Osteoblast (primary cell): ENCODE data around the gene ADARB1. TPM values are rescaled to one million over a fixed set of nuclear protein-coding genes. Genes with fewer than 3 reads are reported as not detected.

ENCODE experiments used
- DNase-seq: peaks from one replicate; pipeline ENCODE4 v3.0.0; 2011; ENCODE audit warnings: low spot score, mixed read lengths; ENCODE audit not compliant: insufficient read length; ENCODE audit errors: missing footprints
- H2AFZ ChIP-seq: 2 replicates; pipeline ENCODE4 v1.6.0; 2011; ENCODE audit warnings: mild to moderate bottlenecking, low read length
- H3K27ac ChIP-seq: 2 replicates; pipeline ENCODE4 v1.5.1; 2011; ENCODE audit warnings: mild to moderate bottlenecking, low read depth, low read length, moderate library complexity
- H3K27me3 ChIP-seq: 2 replicates; pipeline ENCODE4 v1.6.0; 2012; ENCODE audit warnings: mild to moderate bottlenecking, control low read depth, inconsistent platforms, low read length, moderate library complexity; ENCODE audit not compliant: insufficient read depth
- H3K36me3 ChIP-seq: 2 replicates; pipeline ENCODE4 v1.5.1; 2011; ENCODE audit warnings: mild to moderate bottlenecking, low read length, control low read depth, moderate library complexity; ENCODE audit not compliant: insufficient read depth
- H3K4me1 ChIP-seq: 2 replicates; pipeline ENCODE4 v1.5.1; 2011; ENCODE audit warnings: mild to moderate bottlenecking, low read length, control low read depth, moderate library complexity; ENCODE audit not compliant: insufficient read depth
- H3K4me2 ChIP-seq: 2 replicates; pipeline ENCODE4 v1.6.0; 2011; ENCODE audit warnings: mild to moderate bottlenecking, low read length; ENCODE audit not compliant: insufficient read depth
- H3K4me3 ChIP-seq: fragments of 200-600 bp; sonication (generic); 3 replicates; pipeline ENCODE4 v1.5.1; 2012; ENCODE audit warnings: mild to moderate bottlenecking, low read length, inconsistent platforms; ENCODE audit not compliant: insufficient read depth
- H3K79me2 ChIP-seq: 2 replicates; pipeline ENCODE4 v1.6.0; 2012; ENCODE audit warnings: mild to moderate bottlenecking, low read length, control low read depth, inconsistent platforms; ENCODE audit not compliant: insufficient read depth
- H3K9me3 ChIP-seq: 2 replicates; pipeline ENCODE4 v1.5.1; 2011; ENCODE audit warnings: low read depth, low read length, control low read depth
- H4K20me1 ChIP-seq: 2 replicates; pipeline ENCODE4 v1.6.0; 2012; ENCODE audit warnings: mild to moderate bottlenecking, low read length, control low read depth; ENCODE audit not compliant: insufficient read depth
- CTCF ChIP-seq: IDR thresholded peaks from 2 replicates; pipeline ENCODE4 v1.5.1; 2011; ENCODE audit warnings: mild to moderate bottlenecking, low read depth, low read length, moderate library complexity; ENCODE audit errors: extremely low read depth
- total RNA-seq: library from RNA; depleted of rRNA; stranded (reverse); fragments of >200 nt; gene quantifications from 2 replicates; pipeline ENCODE4 v1.2.3, GENCODE V29; 2012

Gene ADARB1
- total RNA-seq, 1 donor = 19.5 TPM

GRCh38 chr21:45243603-45244002, 169.2 kb downstream of the ADARB1 start:
- Histone ChIP-seq H3K4me3 (no peak overlapping the region), H3K27ac (no peak overlapping the region), H3K4me1 (peaks cover 3% of the 10 kb centered on the region), H3K27me3 (peaks cover 27% of the 10 kb centered on the region), H3K36me3 (no peaks in the 10 kb centered on the region), H4K20me1 (no peaks in the 10 kb centered on the region), H2AFZ (no peak overlapping the region), H3K79me2 (no peaks in the 10 kb centered on the region), H3K9me3 (peaks cover 6% of the 10 kb centered on the region), H3K4me2 (no peak overlapping the region)
- DNase-seq = no peak
- no peak for TF ChIP-seq CTCF

- H3K79me2 ChIP-seq = no peaks in the 10 kb centered on the region
- peaks cover 6% of the 10 kb centered on the region for H3K9me3 ChIP-seq
- no peak for TF ChIP-seq CTCF
- H3K36me3 ChIP-seq = no peaks in the 10 kb centered on the region
- H3K4me1 ChIP-seq = peaks cover 10% of the 10 kb centered on the region
- no peaks in the 10 kb centered on the region for H4K20me1 ChIP-seq
- H3K4me2 ChIP-seq = no peak overlapping the region
- H3K4me3 ChIP-seq = no peak overlapping the region
- peaks cover 28% of the 10 kb centered on the region for H3K27me3 ChIP-seq
- DNase-seq = peak; percentile 38
- H2AFZ ChIP-seq = no peak overlapping the region
- H3K27ac ChIP-seq = no peak overlapping the region
Observed at GRCh38 chr21:45244799-45245340, 170.5 kb downstream of the ADARB1 start.

- no peak for TF ChIP-seq CTCF
- Histone ChIP-seq H3K27me3 (peaks cover 26% of the 10 kb centered on the region), H2AFZ (no peak overlapping the region), H4K20me1 (no peaks in the 10 kb centered on the region), H3K4me3 (no peak overlapping the region), H3K36me3 (no peaks in the 10 kb centered on the region), H3K4me2 (no peak overlapping the region), H3K9me3 (peaks cover 6% of the 10 kb centered on the region), H3K79me2 (no peaks in the 10 kb centered on the region), H3K4me1 (peaks cover 10% of the 10 kb centered on the region), H3K27ac (no peak overlapping the region)
- peak; percentile 37 for DNase-seq
Observed at GRCh38 chr21:45246386-45247320, 172.3 kb downstream of the ADARB1 start.

GRCh38 chr21:45248301-45248892, 174.0 kb downstream of the ADARB1 start:
- H3K27ac ChIP-seq = no peak overlapping the region
- peak overlapping the region; percentile 87 for H2AFZ ChIP-seq
- H3K9me3 ChIP-seq = peaks cover 4% of the 10 kb centered on the region
- H3K4me2 ChIP-seq = peak overlapping the region; percentile 83
- H3K36me3 ChIP-seq = no peaks in the 10 kb centered on the region
- peak; percentile 22 for DNase-seq
- peaks cover 13% of the 10 kb centered on the region for H3K4me1 ChIP-seq
- H3K27me3 ChIP-seq = peaks cover 26% of the 10 kb centered on the region
- no peaks in the 10 kb centered on the region for H4K20me1 ChIP-seq
- no peak for TF ChIP-seq CTCF
- H3K4me3 ChIP-seq = peak overlapping the region; percentile 69
- no peaks in the 10 kb centered on the region for H3K79me2 ChIP-seq
